HepG2 (cell line): ENCODE measurements around the gene DUSP9. TPM values are rescaled to one million over a fixed set of nuclear protein-coding genes. Genes with fewer than 3 reads are reported as not detected.
A peak's percentile ranks its signal among the peaks of the same experiment; 100 is the strongest.

Source experiments
- ATAC-seq: fragments of 200-7000 bp; cut with Tn5 transposase; 3 replicates; pipeline ENCODE4 v1.9.1; 2020; ENCODE audit warnings: mild to moderate bottlenecking, moderate library complexity
- BruUV-seq: library from RNA; stranded (reverse); fragments of 400-500 nt; replicated peaks from 2 replicates; lab custom pipeline; 2021; lab: Mats Ljungman, UMichigan
- CTCF ChIA-PET: fragments of 300-600 bp; formaldehyde crosslinking; extraction: SDS; loops from one replicate; lab custom pipeline; 2021; ENCODE audit warnings: low total read pairs, inconsistent platforms, low intra/inter-chr PET ratio; lab: Yijun Ruan, JAX
- POLR2A ChIA-PET: fragments of 350-600 bp; sonication (Branson Sonifier 250); formaldehyde crosslinking; loops from one replicate; lab custom pipeline; 2020; ENCODE audit warnings: antibody characterized with exemption, inconsistent platforms; lab: Yijun Ruan, JAX
- DNase-seq: peaks from one replicate; pipeline ENCODE4 v3.0.0-alpha.2; 2015; ENCODE audit warnings: low spot score
- FAIRE-seq: peaks from 3 replicates; lab custom pipeline; 2011; peaks lifted over from hg19 to GRCh38; lab: Jason Lieb, UNC
- H2AFZ ChIP-seq: one replicate; pipeline ENCODE4 v1.6.1; 2011; ENCODE audit warnings: low read length, inconsistent platforms
- H3K27ac ChIP-seq: fragments of 300-600 bp; 3 replicates; pipeline ENCODE4 v1.8.0; 2011; ENCODE audit warnings: mixed run types, mild to moderate bottlenecking, mixed read lengths, low read length, inconsistent platforms; ENCODE audit not compliant: insufficient read depth; ENCODE audit errors: extremely low read length
- H3K27me3 ChIP-seq, 2 experiments: fragments of 200-600 bp in 1 of 2; 2 replicates in 1 of 2; 3 replicates in 1 of 2; pipeline versions ENCODE4 v1.6.0 to v1.8.0; 2011; ENCODE audit warnings: low read length in 2 of 2, mild to moderate bottlenecking in 2 of 2, moderate library complexity in 2 of 2, inconsistent platforms in 1 of 2; ENCODE audit not compliant: insufficient read depth in 2 of 2, control insufficient read depth in 1 of 2
- H3K36me3 ChIP-seq, 2 experiments: fragments of 200-600 bp in 1 of 2; replicated peaks in 1 of 2; 2 replicates in 1 of 2; 3 replicates in 1 of 2; pipeline versions ENCODE4 v1.5.1 to v1.8.0; 2011; ENCODE audit warnings: low read length in 2 of 2, inconsistent platforms in 1 of 2; ENCODE audit not compliant: insufficient read depth in 2 of 2, control insufficient read depth in 1 of 2
- H3K4me1 ChIP-seq: 2 replicates; pipeline ENCODE4 v1.5.1; 2012; ENCODE audit warnings: low read length, inconsistent platforms; ENCODE audit not compliant: insufficient read depth
- H3K4me2 ChIP-seq: 2 replicates; pipeline ENCODE4 v1.6.0; 2011; ENCODE audit warnings: low read depth, low read length, inconsistent platforms
- H3K4me3 ChIP-seq, 3 experiments: fragments of 200-600 bp in 1 of 3; sonication (generic), shearing (Covaris generic) in 1 of 3; replicated peaks in 1 of 3; 2 replicates each; pipeline ENCODE4 v1.5.1; 2011 to 2016; ENCODE audit warnings: low read length in 3 of 3, inconsistent platforms in 2 of 3, low read depth in 2 of 3, mild to moderate bottlenecking in 2 of 3, control low read depth in 1 of 3, mixed read lengths in 1 of 3; ENCODE audit not compliant: insufficient read depth in 1 of 3
- H3K79me2 ChIP-seq: one replicate; pipeline ENCODE4 v1.6.1; 2011; ENCODE audit warnings: low read length, inconsistent platforms; ENCODE audit not compliant: insufficient read depth
- H3K9ac ChIP-seq: 2 replicates; pipeline ENCODE4 v1.6.0; 2011; ENCODE audit warnings: mild to moderate bottlenecking, low read depth, low read length, inconsistent platforms; ENCODE audit not compliant: insufficient read depth
- H3K9me3 ChIP-seq: 2 replicates; pipeline ENCODE4 v1.5.1; 2012; ENCODE audit warnings: mild to moderate bottlenecking, low read length
- H4K20me1 ChIP-seq: 2 replicates; pipeline ENCODE4 v1.6.0; 2011; ENCODE audit warnings: inconsistent platforms, mild to moderate bottlenecking, low read length, moderate library complexity; ENCODE audit not compliant: insufficient read depth
- BCL6 ChIP-seq: IDR thresholded peaks from 2 replicates; pipeline ENCODE4 v1.6.1; 2016; ENCODE audit warnings: missing genetic modification reagents, missing compliant biosample characterization
- KLF9 ChIP-seq: IDR thresholded peaks from 2 replicates; pipeline ENCODE4 v1.6.1; 2016; ENCODE audit warnings: low read depth
- MED1 ChIP-seq: sonication (generic); formaldehyde crosslinking; IDR thresholded peaks from 2 replicates; pipeline ENCODE4 v1.4.0; 2020; ENCODE audit warnings: missing genetic modification reagents
- PHF5A ChIP-seq: IDR thresholded peaks from one replicate; pipeline ENCODE4 v1.6.1; 2018; ENCODE audit warnings: low read depth, missing genetic modification reagents; ENCODE audit not compliant: unreplicated experiment
- RBM22 ChIP-seq: fragments of 200-400 bp; formaldehyde crosslinking; optimal IDR thresholded peaks from 2 replicates; pipeline ENCODE3; 2017; ENCODE audit warnings: mild to moderate bottlenecking, low read length, moderate library complexity
- REPIN1 ChIP-seq: sonication (generic); formaldehyde crosslinking; IDR thresholded peaks from 2 replicates; pipeline ENCODE4 v1.8.0; 2022; ENCODE audit warnings: missing genetic modification reagents, low read depth, mild to moderate bottlenecking, borderline replicate concordance
- SMC3 ChIP-seq: IDR thresholded peaks from 2 replicates; pipeline ENCODE4 v1.6.1; 2011; ENCODE audit warnings: low read length, improper control_type of control experiment
- SNRNP70 ChIP-seq: fragments of 200-400 bp; formaldehyde crosslinking; IDR thresholded peaks from 2 replicates; pipeline ENCODE4 v1.6.1; 2017; ENCODE audit warnings: mild to moderate bottlenecking, low read depth, low read length, moderate library complexity
- SRY ChIP-seq: sonication (generic); formaldehyde crosslinking; IDR thresholded peaks from 2 replicates; pipeline ENCODE4 v1.8.0; 2022; ENCODE audit warnings: mild to moderate bottlenecking, missing genetic modification reagents
- ZBTB7A ChIP-seq: sonication (generic); formaldehyde crosslinking; IDR thresholded peaks from 2 replicates; pipeline ENCODE4 v1.8.0; 2022; ENCODE audit warnings: mild to moderate bottlenecking, missing genetic modification reagents
- ZNF44 ChIP-seq: sonication (generic); formaldehyde crosslinking; IDR thresholded peaks from 2 replicates; pipeline ENCODE4 v1.5.1; 2020; ENCODE audit warnings: mild to moderate bottlenecking, missing genetic modification reagents
- ZNF546 ChIP-seq: sonication (generic); formaldehyde crosslinking; conservative IDR thresholded peaks from 2 replicates; pipeline ENCODE4 v1.8.1; 2023; ENCODE audit warnings: mild to moderate bottlenecking, missing genetic modification reagents
- ZNF616 ChIP-seq: sonication (generic); formaldehyde crosslinking; IDR thresholded peaks from 2 replicates; pipeline ENCODE4 v1.5.0; 2020; ENCODE audit warnings: low read depth, mild to moderate bottlenecking, missing genetic modification reagents
- ZSCAN30 ChIP-seq: sonication (generic); formaldehyde crosslinking; IDR thresholded peaks from 2 replicates; pipeline ENCODE4 v1.5.0; 2020; ENCODE audit warnings: mild to moderate bottlenecking, missing genetic modification reagents
- WGBS: methylation state at CpG from one replicate; pipeline ENCODE4 v1.1.6; 2017; ENCODE audit warnings: low lambda C conversion rate; 5-methylcytosine and 5-hydroxymethylcytosine counted together
- in situ Hi-C: cut with HindIII; loops from 2 replicates; pipeline ENCODE4 v1.10.0; 2017; ENCODE audit warnings: low pct_unique_long_range_greater_than_20kb; ENCODE audit not compliant: extremely low pct_ligation_motif_present
- intact Hi-C: fragments of 100-400 bp; cut with micrococcal nuclease; formaldehyde crosslinking; loops from one replicate; pipeline ENCODE4 v1.10.0; 2022; ENCODE audit not compliant: unreplicated experiment
- polyA plus RNA-seq, 8 experiments: library from polyadenylated mRNA; depleted of rRNA in 3 of 8; stranded (reverse) in 7 of 8; unstranded in 1 of 8; fragments of >200 nt; fragmentation: Illumina TruSeq in 4 of 8; extraction: Trizol in 4 of 8; gene quantifications; 2 replicates each; pipeline versions ENCODE4 v1.2.1 to v1.2.3, GENCODE V29; 2011 to 2016; ENCODE audit warnings: low read depth in 4 of 8, missing spikeins in 1 of 8, mixed read lengths in 1 of 8; ENCODE audit not compliant: insufficient read depth in 1 of 8
- total RNA-seq, 5 experiments: library from RNA; depleted of rRNA; stranded (reverse); fragments of >200 nt; fragmentation: Illumina TruSeq; extraction: Trizol; gene quantifications; 2 replicates each; pipeline ENCODE4 v1.2.3, GENCODE V29; 2016; ENCODE audit warnings: low read depth in 1 of 5
- TF ChIP-seq, protein P1 (sequence below): sonication (generic); formaldehyde crosslinking; IDR thresholded peaks from 2 replicates; pipeline ENCODE4 v1.4.0; 2020; ENCODE audit warnings: missing genetic modification reagents
- TF ChIP-seq, protein P2 (sequence below): sonication (generic); formaldehyde crosslinking; IDR thresholded peaks from 2 replicates; pipeline ENCODE4 v1.4.0; 2020; ENCODE audit warnings: missing genetic modification reagents

The DUSP9 gene
- total and polyA plus RNA-seq, 2 of the 13 experiments (the other 11 are each of a cell fraction or from before 2014, with no cell fraction given) = 235 to 435 TPM

DNA sequence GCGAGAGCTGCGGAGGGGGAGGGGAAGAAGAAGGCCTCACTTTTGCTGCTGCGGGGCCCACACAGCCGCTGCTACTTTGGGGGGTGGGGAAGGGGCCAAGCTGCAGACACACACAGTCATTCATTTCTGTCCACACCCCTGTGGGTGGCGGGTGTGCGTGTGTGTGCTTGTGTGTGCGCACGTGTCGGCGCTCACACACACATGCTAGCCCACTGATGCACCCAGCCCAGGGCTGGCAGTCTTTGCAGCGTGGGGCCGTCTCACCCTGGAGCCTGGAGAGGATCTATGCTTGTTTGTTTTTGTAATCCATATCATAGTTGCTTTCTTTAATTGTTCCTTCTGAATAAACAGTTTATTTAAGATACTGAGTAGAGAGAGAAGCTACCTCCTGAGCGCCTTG is 4.0 kb downstream of the DUSP9 start (continued):
- TF ChIP-seq ZBTB7A (CRISPR knock-in tag) (no peak), ZSCAN30 (CRISPR knock-in tag) (no peak), ZNF546 (CRISPR knock-in tag) (no peak), SNRNP70 (no peak), REPIN1 (CRISPR knock-in tag) (no peak), PHF5A (CRISPR knock-in tag) (peak; percentile 18), KLF9 (no peak), ZNF616 (CRISPR knock-in tag) (no peak)
- TF ChIP-seq, protein P1, sequence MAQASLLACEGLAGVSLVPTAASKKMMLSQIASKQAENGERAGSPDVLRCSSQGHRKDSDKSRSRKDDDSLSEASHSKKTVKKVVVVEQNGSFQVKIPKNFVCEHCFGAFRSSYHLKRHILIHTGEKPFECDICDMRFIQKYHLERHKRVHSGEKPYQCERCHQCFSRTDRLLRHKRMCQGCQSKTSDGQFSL (CRISPR knock-in tag) = no peak
- TF ChIP-seq, protein P2, sequence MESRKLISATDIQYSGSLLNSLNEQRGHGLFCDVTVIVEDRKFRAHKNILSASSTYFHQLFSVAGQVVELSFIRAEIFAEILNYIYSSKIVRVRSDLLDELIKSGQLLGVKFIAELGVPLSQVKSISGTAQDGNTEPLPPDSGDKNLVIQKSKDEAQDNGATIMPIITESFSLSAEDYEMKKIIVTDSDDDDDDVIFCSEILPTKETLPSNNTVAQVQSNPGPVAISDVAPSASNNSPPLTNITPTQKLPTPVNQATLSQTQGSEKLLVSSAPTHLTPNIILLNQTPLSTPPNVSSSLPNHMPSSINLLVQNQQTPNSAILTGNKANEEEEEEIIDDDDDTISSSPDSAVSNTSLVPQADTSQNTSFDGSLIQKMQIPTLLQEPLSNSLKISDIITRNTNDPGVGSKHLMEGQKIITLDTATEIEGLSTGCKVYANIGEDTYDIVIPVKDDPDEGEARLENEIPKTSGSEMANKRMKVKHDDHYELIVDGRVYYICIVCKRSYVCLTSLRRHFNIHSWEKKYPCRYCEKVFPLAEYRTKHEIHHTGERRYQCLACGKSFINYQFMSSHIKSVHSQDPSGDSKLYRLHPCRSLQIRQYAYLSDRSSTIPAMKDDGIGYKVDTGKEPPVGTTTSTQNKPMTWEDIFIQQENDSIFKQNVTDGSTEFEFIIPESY (CRISPR knock-in tag) = peak; percentile 83; the same call in 1 of the 2 replicates
- TF ChIP-seq, all 625 proteins: peak for 7

DNA sequence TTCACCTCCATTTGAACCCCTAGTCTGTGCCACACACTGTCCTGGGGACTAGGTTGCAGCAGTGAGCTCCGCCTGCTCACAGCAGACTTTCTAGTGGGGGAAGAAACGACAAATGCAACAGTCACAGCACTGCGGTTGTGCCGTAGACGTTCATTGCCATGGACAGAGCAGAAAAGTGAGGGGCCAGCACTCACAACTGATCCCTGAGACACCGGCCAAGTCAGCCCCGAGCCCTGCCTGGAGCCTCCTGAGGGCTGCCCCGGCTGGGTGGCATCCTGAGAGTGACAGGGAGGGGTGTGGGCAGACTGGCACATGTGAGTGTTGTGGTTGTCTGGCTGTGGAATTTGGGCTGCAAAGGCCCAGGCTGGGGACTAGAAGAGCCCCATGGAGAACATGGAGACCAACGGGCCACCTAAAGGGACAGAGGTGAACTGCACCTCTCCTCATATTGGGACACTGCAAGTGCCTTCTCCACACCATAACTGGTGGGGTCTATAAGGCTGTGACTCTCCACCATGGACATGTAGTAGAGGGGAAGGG is 4.6 kb downstream of the DUSP9 start:
- H3K79me2 ChIP-seq = peaks cover 16% of the 10 kb centered on the region
- ChIA-PET CTCF (interaction anchor here (0.7 to 1.2 kb wide), 2 partner anchors 41 to 97 kb away, joined by 3 read pairs; no protein-coding TSS in a partner anchor), POLR2A (interaction anchor here (3.3 to 15.1 kb wide), 3 partner anchors 10 to 40 kb away, joined by 10 to 596 read pairs (median 96); no protein-coding TSS in a partner anchor)
- peaks cover 0 to 3% of the 10 kb centered on the region in 2 experiments; a peak in 1 of 5 replicates for H3K36me3 ChIP-seq
- no TSS peak for BruUV-seq
- H4K20me1 ChIP-seq = peaks cover 14% of the 10 kb centered on the region; the same call in 1 of the 2 replicates
- FAIRE-seq (peak; percentile 95), ATAC-seq (peak; percentile 74), DNase-seq (peak; percentile 65)
- H3K9me3 ChIP-seq = no peaks in the 10 kb centered on the region
- no peak overlapping the region for H3K4me3 ChIP-seq
- in situ Hi-C loops = loop anchor here (25.0 kb wide), 1 partner anchor 689 kb away; no protein-coding TSS in a partner anchor
- WGBS = no CpG with 5 or more reads among the region's 9 CpGs
- no peak overlapping the region for H3K27ac ChIP-seq
- no peaks in the 10 kb centered on the region; a peak in 1 of 5 replicates for H3K27me3 ChIP-seq
- intact Hi-C loops = no loop called here
- no peak overlapping the region for H2AFZ ChIP-seq
- no peak overlapping the region for H3K9ac ChIP-seq
- peaks cover 31% of the 10 kb centered on the region for H3K4me1 ChIP-seq
- H3K4me2 ChIP-seq = no peak overlapping the region
- TF ChIP-seq ZNF44 (CRISPR knock-in tag) (no peak), MED1 (CRISPR knock-in tag) (peak; percentile 20; the same call in 1 of the 2 replicates), BCL6 (CRISPR knock-in tag) (peak; percentile 7; the same call in 1 of the 2 replicates), SRY (CRISPR knock-in tag) (no peak), SMC3 (peak; percentile 38; the same call in 1 of the 2 replicates), RBM22 (peak; percentile 67)
